HTR-8/SVneo (cell line): ENCODE results near the gene SEMA3C.

Experiments
- DNase-seq: peaks from one replicate; pipeline ENCODE4 v3.0.0; 2011; ENCODE audit warnings: low spot score, mixed read lengths; ENCODE audit not compliant: insufficient read length
- FAIRE-seq: peaks from 2 replicates; lab custom pipeline; 2011; peaks lifted over from hg19 to GRCh38; lab: Jason Lieb, UNC

The SEMA3C gene

GRCh38 chr7:80830584-80831285, 88.1 kb downstream of the SEMA3C start:
- DNase-seq (no peak), FAIRE-seq (no peak)

DNA sequence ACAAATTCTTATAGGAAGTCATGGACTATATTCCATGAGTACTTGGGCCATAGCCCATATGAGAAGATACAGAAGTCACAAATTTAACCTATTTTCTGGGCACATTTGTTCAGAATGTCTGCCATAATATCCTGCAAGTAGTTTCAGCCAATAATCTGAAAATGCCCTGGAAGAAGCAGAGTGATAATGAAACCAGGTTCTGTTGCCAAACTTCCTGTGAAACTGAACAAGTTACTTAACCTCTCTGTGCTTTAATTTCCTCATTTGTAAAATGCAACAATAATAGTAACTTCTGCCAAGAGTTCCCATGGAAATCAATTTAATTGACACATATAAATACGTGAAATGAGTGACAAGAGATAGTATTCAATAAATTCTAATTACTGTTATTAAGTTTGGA, 88.8 kb downstream of the SEMA3C start:
- DNase-seq (no peak), FAIRE-seq (no peak)

DNA sequence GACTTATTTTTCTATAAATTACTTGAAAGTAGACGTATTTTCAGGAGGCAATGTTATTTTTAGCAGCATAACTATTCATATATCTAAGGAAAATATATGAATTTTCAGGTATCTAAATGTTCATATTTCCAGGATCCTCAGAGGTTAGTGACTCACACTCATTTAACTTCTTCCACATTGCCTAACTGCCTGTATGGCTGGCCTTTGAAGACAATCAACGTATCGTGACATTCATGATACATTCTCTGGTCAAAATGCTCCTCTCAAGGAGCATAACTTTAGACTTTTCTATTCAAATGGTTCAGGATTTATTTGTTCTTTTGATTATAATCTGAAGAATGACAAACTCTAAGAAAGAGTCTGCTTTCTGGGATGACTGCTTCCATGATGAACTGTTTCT, 89.3 kb downstream of the SEMA3C start:
- FAIRE-seq, result no peak
- DNase-seq, result no peak

DNA sequence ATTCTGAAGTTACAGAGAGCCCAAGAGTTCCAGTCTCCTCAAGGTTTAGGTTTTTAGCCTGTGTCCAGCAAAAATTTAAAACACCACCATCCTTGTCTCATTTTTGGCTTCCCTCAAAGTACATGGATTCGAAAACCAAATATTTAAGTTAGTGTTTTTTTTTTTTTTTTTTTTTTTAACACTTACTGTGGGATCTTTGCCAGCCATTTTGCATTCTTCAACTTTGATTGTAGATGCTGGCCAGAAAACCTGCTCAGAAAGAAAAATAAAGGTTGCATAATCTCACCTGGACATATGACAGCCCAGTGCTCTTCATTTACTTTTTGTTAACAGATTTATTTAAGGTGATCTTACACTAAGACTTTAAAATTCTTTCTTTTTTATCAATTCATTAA, 91.6 kb downstream of the SEMA3C start:
- no peak for FAIRE-seq
- DNase-seq, result no peak

DNA sequence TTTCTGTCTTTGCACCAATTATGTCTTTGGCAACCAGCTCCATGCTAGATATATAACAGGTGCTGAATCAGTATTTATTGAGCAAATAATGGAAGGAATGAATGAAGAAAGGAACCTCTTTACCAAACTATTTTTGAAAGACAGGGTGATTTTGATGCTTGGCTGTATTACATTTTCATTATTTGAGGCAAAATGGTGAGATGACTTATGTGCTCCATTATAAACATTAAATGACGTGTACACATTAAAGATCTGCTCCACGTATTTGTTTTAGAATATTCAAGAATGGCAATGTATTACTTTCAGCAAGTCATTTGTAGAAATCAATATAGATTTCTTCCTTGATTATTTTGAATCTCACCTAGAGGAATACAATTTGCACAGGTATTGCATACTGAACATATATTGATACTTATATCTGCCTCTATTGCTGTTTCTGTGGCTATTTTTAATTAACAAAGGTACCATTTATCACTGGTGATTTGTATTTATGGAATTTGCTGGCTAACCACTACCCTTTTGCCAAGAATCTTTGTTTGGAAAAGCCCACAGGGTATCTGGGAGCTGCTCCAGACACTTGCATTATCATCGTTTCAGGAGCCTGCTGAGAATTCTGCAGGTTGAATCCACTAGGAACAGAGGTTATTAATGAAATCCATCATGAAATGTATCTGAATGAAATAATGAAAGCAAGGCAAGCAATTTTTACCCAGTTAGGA, 92.2 kb downstream of the SEMA3C start:
- no peak for DNase-seq
- FAIRE-seq, result no peak

DNA sequence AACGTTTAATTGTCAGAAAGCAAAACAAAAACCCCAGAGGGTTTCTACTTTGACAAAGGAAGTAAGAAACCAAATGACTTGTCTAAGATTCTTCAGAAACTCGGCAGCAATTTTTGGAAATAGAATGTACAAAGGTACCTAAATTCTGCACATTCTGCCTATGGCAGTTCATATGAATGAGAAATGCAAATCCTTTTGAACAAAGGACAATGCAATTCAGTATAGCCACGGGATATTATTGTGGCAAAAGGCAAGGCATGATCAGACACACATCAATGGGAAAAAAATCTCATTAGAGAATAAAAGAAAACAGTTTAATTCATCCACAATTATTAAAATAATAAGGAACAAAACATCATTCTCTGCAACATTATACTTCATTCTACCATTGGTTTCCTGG, 93.4 kb downstream of the SEMA3C start:
- no peak for DNase-seq
- FAIRE-seq, result no peak

DNA sequence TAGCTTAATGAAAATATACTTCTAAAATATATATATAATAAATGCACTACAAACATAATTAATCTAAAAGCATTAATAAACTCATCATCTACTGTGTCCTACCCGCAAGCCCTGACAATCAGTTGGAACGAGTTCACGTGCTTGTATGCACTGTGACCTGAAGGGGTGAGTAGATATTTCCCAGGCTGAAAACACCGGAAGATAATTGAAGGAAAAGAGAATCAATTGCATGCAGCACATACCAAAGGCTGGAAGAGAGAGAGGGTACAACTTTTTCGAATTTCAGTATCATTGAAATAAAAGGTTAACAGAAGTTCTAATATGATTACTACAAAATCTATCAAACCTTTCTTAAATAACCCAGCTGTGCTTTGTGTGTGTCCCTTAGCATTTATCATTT, 94.6 kb downstream of the SEMA3C start:
- no peak for DNase-seq
- FAIRE-seq, result no peak

DNA sequence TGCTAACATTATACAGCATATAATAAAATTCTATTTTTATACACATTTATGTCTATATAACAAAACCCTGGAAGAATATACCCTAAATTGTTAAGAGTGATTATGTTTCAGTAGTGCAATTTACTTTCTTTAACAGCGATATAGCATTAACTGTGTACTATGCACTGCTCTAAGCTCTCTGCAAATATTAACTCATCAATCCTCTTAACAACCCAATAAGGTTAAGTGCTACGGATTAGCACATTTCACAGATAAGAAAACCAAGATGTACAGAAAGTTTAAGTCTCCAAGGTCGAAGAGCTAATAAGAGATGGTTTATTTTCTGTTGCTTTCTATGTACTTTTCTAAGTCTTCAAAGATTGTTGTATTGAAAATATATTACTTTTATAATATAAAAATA, 95.8 kb downstream of the SEMA3C start:
- DNase-seq (no peak), FAIRE-seq (no peak)

GRCh38 chr7:80821771-80822319, 97.0 kb downstream of the SEMA3C start:
- FAIRE-seq (no peak), DNase-seq (no peak)

GRCh38 chr7:80819503-80819902, 99.3 kb downstream of the SEMA3C start:
- no peak for DNase-seq
- FAIRE-seq, result no peak

DNA sequence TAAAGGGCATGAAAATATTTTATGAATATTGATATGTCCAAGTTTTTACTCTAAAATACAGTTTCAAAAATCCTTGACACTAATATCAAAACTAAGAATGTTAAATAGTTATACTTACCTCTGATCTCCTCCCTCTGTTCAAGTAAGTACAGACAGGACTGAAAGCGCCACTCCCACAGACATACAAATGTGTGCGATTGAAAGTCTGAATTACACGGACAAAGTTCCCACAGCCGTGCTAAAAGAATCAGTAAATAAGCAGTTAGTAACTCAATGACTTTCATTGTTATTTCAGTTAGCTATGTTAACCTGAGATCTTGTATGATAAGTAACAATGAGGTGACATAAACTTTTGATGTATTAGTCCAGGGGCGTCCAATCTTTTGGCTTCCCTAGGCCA, 100.7 kb downstream of the SEMA3C start:
- FAIRE-seq (no peak), DNase-seq (no peak)

DNA sequence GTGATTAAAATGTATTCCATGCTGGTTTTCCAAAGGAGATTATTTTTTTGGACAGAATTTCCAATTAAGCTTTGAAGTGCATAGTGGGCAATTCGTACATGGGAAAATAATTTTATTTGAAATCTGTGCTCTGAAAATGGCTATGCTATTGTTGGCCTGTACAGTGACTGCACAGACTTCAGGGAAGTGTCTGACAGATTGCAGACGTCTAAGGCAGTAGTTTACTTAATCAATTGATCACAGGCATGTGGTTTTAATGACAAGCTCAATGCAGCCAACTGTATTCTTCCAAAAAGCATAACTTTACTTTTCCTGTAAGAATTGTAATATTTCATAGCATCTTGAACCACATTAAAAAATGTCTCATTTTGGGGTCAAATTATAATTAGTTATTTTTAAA, 102.0 kb downstream of the SEMA3C start:
- DNase-seq (no peak), FAIRE-seq (no peak)

DNA sequence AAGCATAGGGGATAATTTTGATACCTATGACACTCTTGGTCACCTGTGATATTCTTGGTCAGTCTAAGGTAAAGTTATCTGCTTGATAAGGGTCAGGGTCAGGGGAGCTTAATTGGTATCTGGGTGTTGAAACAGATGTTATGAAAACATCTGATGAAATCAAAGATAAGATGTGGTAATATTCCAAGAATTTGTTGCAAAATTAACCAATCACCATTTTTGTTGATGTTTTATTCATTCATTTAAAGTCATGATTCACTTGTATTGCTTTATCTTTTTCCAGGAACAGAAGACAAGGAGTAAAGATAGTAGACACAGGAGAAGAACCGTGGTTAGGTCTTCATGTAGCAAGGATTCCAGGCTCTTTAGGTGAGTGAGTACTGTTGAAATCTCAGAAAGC, 103.1 kb downstream of the SEMA3C start:
- no peak for FAIRE-seq
- DNase-seq, result no peak

DNA sequence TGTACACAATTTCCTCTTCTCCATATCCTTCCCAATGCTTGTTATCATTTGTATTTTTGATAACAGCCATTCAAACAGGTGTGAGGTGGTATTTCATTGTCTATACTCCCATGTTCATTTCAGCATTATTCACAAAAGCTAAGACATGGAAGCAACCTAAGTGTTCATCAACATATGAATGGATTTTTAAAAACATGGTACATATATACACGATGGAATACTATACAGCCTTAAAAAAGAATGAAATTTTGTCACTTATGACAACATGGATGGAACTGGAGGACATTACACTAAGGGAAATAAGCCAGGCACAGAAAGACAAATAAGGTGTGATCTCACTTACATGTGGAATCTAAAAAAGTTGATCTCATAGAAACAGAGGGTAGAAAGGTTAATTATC, 109.3 kb downstream of the SEMA3C start:
- FAIRE-seq, result no peak

GRCh38 chr7:80807166-80807900, 111.5 kb downstream of the SEMA3C start:
- FAIRE-seq (no peak), DNase-seq (no peak)

More for the DNA sequence above, 109.3 kb downstream of the SEMA3C start:
- no peak for DNase-seq

DNA sequence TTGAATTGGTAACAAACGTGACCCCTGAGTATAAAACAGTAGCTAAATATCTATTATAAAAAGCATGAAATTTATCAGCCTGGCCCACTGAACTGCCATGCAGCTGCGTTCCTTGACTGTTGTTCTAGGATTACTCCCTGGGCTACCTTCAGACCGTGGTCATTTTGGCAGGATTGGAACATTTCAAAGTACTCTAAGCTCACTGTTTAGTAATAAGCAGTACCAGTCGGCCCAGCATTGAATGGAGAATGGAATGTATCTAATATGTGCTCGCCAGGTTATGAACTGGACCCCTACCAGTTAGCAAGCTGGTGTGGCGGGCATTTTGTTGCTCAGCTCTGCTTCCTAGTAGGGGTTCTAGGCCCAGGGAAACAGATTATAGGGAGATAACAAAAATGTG, 112.2 kb downstream of the SEMA3C start:
- FAIRE-seq (no peak), DNase-seq (no peak)

DNA sequence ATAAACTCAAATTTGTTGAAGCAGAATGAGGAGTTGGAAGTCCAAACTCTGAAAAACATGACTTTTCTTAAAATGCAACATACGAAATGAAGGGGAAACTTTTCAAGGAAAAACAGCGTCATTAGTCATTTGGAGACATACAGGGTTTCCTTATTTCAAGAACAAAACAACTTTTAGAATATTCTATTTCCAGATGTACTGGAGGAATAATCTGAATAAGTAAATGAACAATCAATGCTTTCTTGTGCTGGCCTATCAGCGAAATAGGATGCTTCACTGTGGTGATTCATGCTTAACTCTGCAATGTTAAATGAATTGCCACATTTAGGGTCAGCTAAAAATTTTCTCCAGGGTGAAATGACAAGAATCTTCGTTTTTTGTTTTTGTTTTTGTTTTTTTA, 114.3 kb downstream of the SEMA3C start:
- no peak for DNase-seq
- FAIRE-seq, result no peak

GRCh38 chr7:80802527-80802926, 116.3 kb downstream of the SEMA3C start:
- DNase-seq (no peak), FAIRE-seq (no peak)

- FAIRE-seq (no peak), DNase-seq (no peak)
Observed at GRCh38 chr7:80794631-80795573, 123.9 kb downstream of the SEMA3C start.

- DNase-seq, result no peak
- no peak for FAIRE-seq
Observed at GRCh38 chr7:80791509-80791929, 127.3 kb downstream of the SEMA3C start.
